NCI-H2029 (cell line): ENCODE data around the gene KCNT2.
"Not testable (repeated sequence)": the region's sequence is repeated elsewhere in the genome, so short reads cannot be mapped to it uniquely, and the experiment has no call there.

Experiments used
- DNase-seq: peaks from one replicate; lab custom pipeline; 2025; lab: John Stamatoyannopoulos, UW

The KCNT2 gene

GRCh38 chr1:196312739-196313138, 295.5 kb downstream of the KCNT2 start:
- DNase-seq, result no peak

DNA sequence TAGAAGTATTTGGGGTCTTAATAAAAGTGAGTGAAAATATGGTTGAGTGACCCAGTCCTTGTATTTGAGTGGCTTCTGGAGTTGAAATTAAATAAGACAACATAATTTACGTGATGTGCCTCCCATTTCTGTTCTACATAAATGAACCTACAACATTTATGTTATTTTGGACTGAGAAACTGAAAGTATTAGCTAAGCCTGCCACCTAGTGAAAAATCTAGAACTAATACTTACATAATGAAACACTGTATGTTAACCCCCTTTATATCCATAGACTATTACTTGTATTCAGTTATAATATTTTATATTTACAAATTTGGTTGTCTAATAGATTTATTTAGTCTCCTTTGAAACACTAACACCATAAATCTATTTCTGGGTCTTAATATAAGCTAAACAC, 298.9 kb downstream of the KCNT2 start:
- peak; percentile 4 for DNase-seq

DNA sequence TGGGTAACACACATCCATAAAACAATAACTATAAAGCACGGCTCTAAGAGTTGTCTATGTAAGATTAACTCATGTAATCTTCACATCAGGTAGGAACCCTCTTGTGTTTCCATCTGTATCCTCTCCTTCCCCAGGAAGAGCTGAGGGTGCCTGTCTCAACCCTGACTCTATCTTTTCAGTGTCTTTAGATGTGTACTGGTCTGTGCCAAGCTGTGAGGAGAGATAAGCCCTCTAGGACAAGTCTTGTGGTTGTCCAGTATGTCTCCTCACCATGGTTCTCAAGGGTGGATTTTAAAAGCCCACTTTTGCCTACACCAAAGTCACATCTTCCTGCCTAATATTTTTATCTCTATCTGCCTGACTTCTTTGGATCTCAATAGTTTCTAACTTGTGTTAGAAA, 300.1 kb downstream of the KCNT2 start:
- no peak for DNase-seq

GRCh38 chr1:196306421-196306820, 301.8 kb downstream of the KCNT2 start:
- DNase-seq, result no peak

DNA sequence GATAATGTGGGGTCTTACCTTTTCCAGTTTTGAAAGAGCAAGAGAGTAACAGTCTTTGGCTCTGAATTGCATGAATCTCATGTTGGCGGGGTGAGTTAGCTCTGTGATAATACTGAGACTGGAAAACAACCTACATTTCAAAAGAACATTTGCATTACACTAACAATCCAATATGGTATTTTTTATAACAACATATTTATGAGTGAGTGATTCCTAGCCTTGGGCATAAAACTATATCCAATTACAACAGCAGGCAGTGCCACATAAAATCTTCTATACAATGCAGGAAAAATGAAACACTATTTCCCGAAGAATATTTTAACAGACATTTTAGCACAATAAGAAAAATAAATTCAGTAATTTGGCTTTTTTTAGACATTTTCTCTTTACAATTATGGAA, 303.0 kb downstream of the KCNT2 start:
- DNase-seq, result no peak

- no peak for DNase-seq
Measured at GRCh38 chr1:196302981-196303380, 305.3 kb downstream of the KCNT2 start.

DNA sequence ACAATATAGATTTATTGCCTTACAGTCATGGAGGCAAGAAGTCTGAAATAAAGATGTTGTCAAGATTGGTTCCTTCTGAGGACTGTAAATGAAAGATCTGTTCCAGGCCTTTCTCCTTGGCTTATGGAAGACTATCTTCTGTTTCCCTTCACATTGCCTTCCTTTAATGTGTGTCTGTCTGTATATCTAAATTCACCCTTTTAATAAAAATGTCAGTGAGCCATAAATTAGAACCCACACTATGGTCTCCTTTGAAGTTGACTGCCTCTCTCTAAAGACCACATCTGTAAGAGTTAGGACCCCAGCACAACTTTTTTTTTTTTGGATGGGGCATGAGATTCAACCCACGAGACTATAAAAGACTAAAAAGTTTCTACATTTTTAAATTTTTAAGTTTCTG, 305.8 kb downstream of the KCNT2 start:
- no peak for DNase-seq

DNA sequence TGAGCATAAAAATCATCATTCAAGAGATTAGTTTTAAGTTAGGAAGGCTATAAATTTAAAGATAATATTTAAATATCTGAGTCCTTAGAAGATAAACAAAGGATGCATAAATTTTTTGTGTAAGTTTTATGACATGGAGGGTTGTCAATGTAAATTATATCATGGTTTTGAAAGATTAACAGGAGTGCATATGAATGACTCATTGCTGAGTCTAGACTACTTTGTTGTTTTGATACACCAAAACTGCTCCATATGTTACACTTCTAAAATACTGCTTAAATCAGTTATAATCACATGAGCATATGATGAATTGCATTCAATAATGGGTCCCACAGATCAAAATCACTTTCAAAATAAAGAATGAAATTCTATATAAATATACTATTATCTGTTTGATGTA, 312.5 kb downstream of the KCNT2 start:
- DNase-seq, result no peak

GRCh38 chr1:196278816-196279215, 329.4 kb downstream of the KCNT2 start:
- DNase-seq, result no peak

DNA sequence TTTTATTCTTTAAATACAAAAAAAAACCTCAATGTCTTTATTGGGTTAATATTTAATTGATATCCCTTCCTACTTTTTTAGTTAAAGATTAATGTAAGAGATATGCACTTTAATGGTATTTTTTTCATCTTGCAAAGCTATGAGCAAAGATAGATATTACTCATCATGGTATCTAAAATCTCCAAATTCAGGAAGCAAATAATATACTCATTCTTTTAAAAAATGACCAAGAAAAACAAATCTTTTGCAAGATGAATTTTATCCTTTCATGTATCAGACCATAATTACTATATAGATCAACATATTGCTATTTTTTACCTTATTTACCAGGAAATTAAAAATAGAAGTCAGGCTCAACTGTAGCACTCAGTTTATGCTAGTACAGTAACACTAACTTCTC, 330.4 kb downstream of the KCNT2 start:
- DNase-seq, result no peak

DNA sequence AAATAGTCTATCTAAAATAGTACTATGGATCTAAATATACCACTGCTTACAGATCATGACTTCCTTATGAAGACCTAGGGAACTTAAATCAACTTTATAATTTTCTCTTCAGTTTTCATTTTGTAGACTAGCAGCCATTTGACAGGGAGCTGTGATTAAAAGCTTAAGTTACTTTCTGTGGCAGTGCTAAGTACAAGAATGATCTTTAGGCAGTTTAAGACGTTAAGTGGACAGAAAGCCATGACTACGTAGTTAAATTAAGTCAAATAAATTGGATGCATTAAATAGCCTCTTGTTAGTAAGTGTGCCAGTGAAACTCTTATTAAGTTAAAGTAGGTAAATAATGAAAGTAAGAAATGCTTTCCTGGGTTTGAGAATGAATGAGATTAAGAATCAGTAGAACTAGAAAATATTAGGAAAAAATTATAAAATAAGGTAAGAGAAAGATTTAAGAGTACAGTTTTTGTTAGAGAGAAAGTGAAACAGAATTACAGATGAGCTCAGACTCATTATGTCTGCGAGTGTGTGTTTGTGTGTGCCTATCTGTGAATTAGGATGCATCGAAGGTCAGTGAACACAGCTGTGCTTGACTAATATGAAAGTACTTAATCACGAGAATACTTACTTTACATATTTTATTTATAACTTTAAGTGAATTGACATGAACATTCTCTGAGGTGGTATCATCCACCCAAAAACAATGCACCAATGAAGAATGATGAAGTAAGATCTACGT, 336.9 kb downstream of the KCNT2 start:
- DNase-seq, result no peak

GRCh38 chr1:196263086-196263485, 345.2 kb downstream of the KCNT2 start:
- DNase-seq, result not testable (repeated sequence)

DNA sequence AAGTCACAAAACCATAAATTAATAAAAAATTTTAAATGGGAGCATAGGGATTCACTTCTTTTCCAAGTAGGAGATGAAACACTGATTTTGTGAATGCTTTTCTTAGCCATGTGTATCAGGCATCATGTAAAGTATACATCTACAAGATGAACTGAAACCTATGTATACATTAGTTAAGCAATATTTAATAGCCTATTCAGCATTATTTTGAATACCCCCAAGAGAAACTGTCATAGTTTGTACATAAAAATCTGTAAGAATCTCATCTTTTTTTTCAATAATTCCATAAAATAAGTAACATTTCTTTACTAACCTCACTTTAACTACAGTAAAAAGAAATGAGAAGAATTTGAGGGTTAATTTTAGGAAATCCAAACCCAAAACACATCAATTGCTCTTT, 348.0 kb downstream of the KCNT2 start:
- DNase-seq, result no peak

GRCh38 chr1:196259316-196259715, 348.9 kb downstream of the KCNT2 start:
- DNase-seq, result no peak

DNA sequence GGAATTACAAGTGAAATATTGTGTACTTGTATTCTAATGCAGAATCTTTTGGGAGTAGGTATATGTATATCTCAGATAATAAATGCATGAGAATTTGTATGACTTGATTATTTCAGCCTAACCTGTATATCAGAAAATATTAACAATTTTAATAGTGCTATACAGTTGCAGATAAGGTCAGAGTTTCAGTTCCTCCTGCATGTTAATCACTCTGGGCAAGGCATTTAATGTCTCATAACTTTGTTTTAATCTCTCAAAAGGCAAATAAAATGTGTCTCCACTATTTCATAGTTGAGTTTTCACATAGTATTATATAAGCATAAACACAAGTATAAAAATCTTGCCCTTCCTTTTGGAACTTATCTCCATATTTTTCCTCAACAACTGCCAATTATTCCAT, 352.5 kb downstream of the KCNT2 start:
- DNase-seq, result no peak

- DNase-seq, result no peak
Measured at GRCh38 chr1:196229546-196229945, 378.7 kb downstream of the KCNT2 start.

DNA sequence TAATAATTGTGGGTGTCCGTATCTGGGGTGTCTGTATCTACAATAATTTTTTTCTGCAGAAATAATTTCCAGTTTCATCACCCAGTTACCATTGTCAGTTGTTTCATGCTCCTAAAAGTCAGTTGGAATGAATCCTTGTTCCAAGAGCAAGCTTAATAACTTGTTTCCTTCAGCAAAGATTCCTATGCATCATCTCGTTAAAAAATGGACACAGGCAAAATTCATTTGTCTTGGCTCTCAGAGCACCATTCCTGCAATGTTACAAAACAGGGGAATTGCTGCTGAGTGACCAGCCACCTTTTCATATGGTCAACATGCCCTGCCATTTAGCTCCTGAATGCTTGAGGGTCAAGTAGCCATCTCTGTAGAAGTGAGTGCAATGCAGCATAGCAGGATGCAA, 393.4 kb downstream of the KCNT2 start:
- DNase-seq, result no peak

DNA sequence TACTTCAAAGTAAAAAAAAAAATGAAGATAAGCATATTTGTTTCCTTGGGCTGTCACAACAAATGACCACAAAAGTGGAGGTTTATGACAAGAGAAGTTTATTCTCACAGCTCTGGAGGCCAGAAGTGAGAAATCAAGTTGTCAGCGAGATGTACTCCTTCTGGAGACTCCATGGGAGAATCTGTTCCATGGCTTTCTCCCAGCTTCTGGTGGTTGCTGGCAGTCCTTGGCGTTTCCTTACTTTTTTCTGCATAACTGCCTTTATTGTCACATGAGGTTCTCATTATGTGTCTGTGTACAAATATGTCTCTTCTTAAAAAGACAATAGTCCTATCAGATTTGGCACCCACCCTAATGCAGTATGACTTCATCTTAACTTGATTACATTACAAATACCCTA, 398.3 kb downstream of the KCNT2 start:
- no peak for DNase-seq

- DNase-seq, result no peak
Measured at GRCh38 chr1:196209265-196209664, 399.0 kb downstream of the KCNT2 start.

GRCh38 chr1:196207612-196208217, 400.5 kb downstream of the KCNT2 start:
- DNase-seq, result no peak

GRCh38 chr1:196205882-196206281, 402.4 kb downstream of the KCNT2 start:
- no peak for DNase-seq

GRCh38 chr1:196196486-196196885, 411.8 kb downstream of the KCNT2 start:
- no peak for DNase-seq

- DNase-seq, result no peak
Measured at GRCh38 chr1:196193896-196194559, 414.2 kb downstream of the KCNT2 start.
